ENCODE data around the gene SAMD4A. TPM values are rescaled to one million over a fixed set of nuclear protein-coding genes. Genes with fewer than 3 reads are reported as not detected.

SAMD4A gene
- total and polyA plus RNA-seq, 11 donors: 45.0 to 247 (median 138) TPM

- no peak overlapping the region for H3K4me3 ChIP-seq
- peaks cover 0 to 7% (median 0%) of the 10 kb centered on the region in 12 donors for H3K4me1 ChIP-seq
- ATAC-seq (peak in 2 of 4 donors; percentile 20 to 74), DNase-seq (no peak)
- TF ChIP-seq CTCF (IDR thresholded peaks at IDR 0.05) (no peak), POLR2A (IDR thresholded peaks at IDR 0.05) (no peak)
- no peaks in the 10 kb centered on the region for H3K9me3 ChIP-seq
- intact Hi-C loops (cut with DNase I): no loop called here
- no peaks in the 10 kb centered on the region for H3K27me3 ChIP-seq
- H3K36me3 ChIP-seq: peaks cover 0 to 36% (median 0%) of the 10 kb centered on the region in 9 donors
- WGBS, 4 donors: 72 to 90% (median 84%) methylated on average over 3 of the region's 3 CpGs
- peak overlapping the region in 2 of 12 donors; percentile 1 to 53 for H3K27ac ChIP-seq
Measured at GRCh38 chr14:54839701-54840119, 272.8 kb downstream of the SAMD4A start.

- intact Hi-C loops (cut with DNase I): no loop called here
- H3K36me3 ChIP-seq: peaks cover 0 to 40% (median 0%) of the 10 kb centered on the region in 9 donors
- peak in 1 of 4 donors; percentile 18 for ATAC-seq
- no peak for DNase-seq
- H3K27ac ChIP-seq: peak overlapping the region in 2 of 12 donors; percentile 1 to 53
- no peak overlapping the region for H3K4me3 ChIP-seq
- 82 to 88% (median 87%) methylated on average over 3 of the region's 3 CpGs for WGBS, 4 donors
- H3K4me1 ChIP-seq: peaks cover 0 to 7% (median 0%) of the 10 kb centered on the region in 12 donors
- H3K9me3 ChIP-seq: no peaks in the 10 kb centered on the region
- H3K27me3 ChIP-seq: no peaks in the 10 kb centered on the region
- TF ChIP-seq POLR2A (IDR thresholded peaks at IDR 0.05) (no peak), CTCF (IDR thresholded peaks at IDR 0.05) (no peak)
Measured at GRCh38 chr14:54840336-54840735, 273.4 kb downstream of the SAMD4A start.

GRCh38 chr14:54840798-54841197 lies 273.9 kb downstream of the SAMD4A start:
- H3K27ac ChIP-seq: no peak overlapping the region
- peaks cover 0 to 7% (median 0%) of the 10 kb centered on the region in 12 donors for H3K4me1 ChIP-seq
- DNase-seq (no peak), ATAC-seq (no peak)
- no peak overlapping the region for H3K4me3 ChIP-seq
- peaks cover 0 to 44% (median 0%) of the 10 kb centered on the region in 9 donors for H3K36me3 ChIP-seq
- no peaks in the 10 kb centered on the region for H3K27me3 ChIP-seq
- TF ChIP-seq CTCF (IDR thresholded peaks at IDR 0.05) (no peak), POLR2A (IDR thresholded peaks at IDR 0.05) (no peak)
- intact Hi-C loops (cut with DNase I): no loop called here
- no peaks in the 10 kb centered on the region for H3K9me3 ChIP-seq
- 94 to 100% (median 97%) methylated on average over 1 of the region's 1 CpG for WGBS, 4 donors

Other genes starting within 250 kb of the SAMD4A start
- gene CDKN3, start 170.1 kb upstream of the SAMD4A start, total RNA-seq: 10 to 100 TPM in 1 of 9 donors, 1 to 10 TPM in 8; 1.9 to 25.5 (median 4.3) TPM
- 1 to 10 TPM; 4.4 to 5.1 TPM for gene CDKN3, start 170.1 kb upstream of the SAMD4A start, polyA plus RNA-seq
- gene CNIH1, start 125.8 kb upstream of the SAMD4A start, total RNA-seq: 100 to 1,000 TPM in 3 of 9 donors, 10 to 100 TPM in 6; 71.5 to 143 (median 94.5) TPM
- 100 to 1,000 TPM in 1 of 2 donors, 10 to 100 TPM in 1; 40.3 to 190 TPM for gene CNIH1, start 125.8 kb upstream of the SAMD4A start, polyA plus RNA-seq
- gene GMFB, start 78.1 kb upstream of the SAMD4A start, total RNA-seq: 10 to 100 TPM; 18.8 to 35.8 (median 26.9) TPM
- gene GMFB, start 78.1 kb upstream of the SAMD4A start, polyA plus RNA-seq: 10 to 100 TPM in 1 of 2 donors, 1 to 10 TPM in 1; 5.0 to 20.4 TPM
- 10 to 100 TPM; 10.6 to 28.2 (median 16.6) TPM for gene CGRRF1, start 57.2 kb upstream of the SAMD4A start, total RNA-seq
- gene CGRRF1, start 57.2 kb upstream of the SAMD4A start, polyA plus RNA-seq: 10 to 100 TPM; 15.7 to 17.7 TPM